22Rv1 (cell line): Measurements from ENCODE around the gene PRODH2.

Experiments
- CTCF ChIP-seq: fragments of 450-650 bp; IDR thresholded peaks from 2 replicates; pipeline ENCODE4 v1.5.1; 2017; ENCODE audit warnings: mild to moderate bottlenecking
- ZFX ChIP-seq: fragments of 450-650 bp; IDR thresholded peaks from 2 replicates; pipeline ENCODE4 v1.6.1; 2017; ENCODE audit warnings: antibody characterized with exemption, borderline replicate concordance

- TF ChIP-seq CTCF (no peak), ZFX (no peak)
Observed at GRCh38 chr19:35811317-35812219, 1.1 kb downstream of the PRODH2 start.
